HFF-Myc (cell line): ENCODE measurements around the gene OPN4.

Experiments used
- DNase-seq: peaks from one replicate; pipeline ENCODE4 v3.0.0-alpha.2; 2011; ENCODE audit warnings: low read depth; ENCODE audit errors: extremely low read depth
- H3K4me3 ChIP-seq: replicated peaks from 2 replicates; pipeline ENCODE4 v1.5.1; 2011; ENCODE audit warnings: low read depth, mild to moderate bottlenecking, control low read depth, low read length
- TF ChIP-seq, protein P1 (sequence below): IDR thresholded peaks from 2 replicates; pipeline ENCODE4 v1.5.1; 2012; ENCODE audit warnings: mild to moderate bottlenecking, low read depth, low read length, control low read depth; ENCODE audit errors: missing control alignments

Gene OPN4

DNA sequence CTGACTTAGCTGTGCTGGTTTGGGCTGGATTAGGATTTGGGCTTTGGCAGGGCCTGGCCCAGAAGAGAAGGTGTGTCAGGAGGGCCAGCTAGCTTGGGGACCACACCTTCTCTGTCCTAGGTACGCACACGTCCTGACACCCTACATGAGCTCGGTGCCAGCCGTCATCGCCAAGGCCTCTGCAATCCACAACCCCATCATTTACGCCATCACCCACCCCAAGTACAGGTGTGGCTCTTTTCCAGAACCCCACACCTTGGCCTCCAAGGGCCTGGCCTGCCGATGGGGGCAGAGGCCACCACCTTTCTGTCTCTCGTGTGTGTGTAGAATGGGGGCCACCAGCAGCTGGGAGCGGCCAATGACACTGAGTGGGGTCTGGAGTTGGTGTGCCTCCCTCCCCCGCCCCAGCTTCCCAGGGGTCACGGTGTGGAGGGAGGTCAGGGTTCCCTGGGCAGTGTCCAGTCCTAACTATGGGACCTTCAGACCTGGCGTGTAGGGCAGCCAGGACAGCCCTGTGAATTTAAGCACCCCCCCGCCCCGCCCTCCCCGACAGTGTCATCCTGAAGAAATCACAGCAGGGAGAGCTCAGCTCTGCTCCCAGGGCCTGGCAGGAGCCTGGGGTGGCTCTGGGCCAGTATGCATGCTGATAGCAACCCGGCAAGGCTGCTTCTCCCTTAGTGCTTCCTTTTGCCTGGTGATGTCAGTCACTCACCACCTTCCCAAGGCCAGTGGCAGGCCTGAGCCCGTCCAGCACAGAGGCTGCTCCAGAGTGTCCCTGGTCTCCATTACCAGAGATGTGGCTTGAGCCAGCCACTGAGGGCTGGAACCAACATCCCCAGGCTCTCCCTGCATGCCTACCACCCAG lies 7.0 kb downstream of the OPN4 start:
- TF ChIP-seq, protein P1, sequence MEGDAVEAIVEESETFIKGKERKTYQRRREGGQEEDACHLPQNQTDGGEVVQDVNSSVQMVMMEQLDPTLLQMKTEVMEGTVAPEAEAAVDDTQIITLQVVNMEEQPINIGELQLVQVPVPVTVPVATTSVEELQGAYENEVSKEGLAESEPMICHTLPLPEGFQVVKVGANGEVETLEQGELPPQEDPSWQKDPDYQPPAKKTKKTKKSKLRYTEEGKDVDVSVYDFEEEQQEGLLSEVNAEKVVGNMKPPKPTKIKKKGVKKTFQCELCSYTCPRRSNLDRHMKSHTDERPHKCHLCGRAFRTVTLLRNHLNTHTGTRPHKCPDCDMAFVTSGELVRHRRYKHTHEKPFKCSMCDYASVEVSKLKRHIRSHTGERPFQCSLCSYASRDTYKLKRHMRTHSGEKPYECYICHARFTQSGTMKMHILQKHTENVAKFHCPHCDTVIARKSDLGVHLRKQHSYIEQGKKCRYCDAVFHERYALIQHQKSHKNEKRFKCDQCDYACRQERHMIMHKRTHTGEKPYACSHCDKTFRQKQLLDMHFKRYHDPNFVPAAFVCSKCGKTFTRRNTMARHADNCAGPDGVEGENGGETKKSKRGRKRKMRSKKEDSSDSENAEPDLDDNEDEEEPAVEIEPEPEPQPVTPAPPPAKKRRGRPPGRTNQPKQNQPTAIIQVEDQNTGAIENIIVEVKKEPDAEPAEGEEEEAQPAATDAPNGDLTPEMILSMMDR: no peak
- no peak overlapping the region for H3K4me3 ChIP-seq
- DNase-seq: no peak

DNA sequence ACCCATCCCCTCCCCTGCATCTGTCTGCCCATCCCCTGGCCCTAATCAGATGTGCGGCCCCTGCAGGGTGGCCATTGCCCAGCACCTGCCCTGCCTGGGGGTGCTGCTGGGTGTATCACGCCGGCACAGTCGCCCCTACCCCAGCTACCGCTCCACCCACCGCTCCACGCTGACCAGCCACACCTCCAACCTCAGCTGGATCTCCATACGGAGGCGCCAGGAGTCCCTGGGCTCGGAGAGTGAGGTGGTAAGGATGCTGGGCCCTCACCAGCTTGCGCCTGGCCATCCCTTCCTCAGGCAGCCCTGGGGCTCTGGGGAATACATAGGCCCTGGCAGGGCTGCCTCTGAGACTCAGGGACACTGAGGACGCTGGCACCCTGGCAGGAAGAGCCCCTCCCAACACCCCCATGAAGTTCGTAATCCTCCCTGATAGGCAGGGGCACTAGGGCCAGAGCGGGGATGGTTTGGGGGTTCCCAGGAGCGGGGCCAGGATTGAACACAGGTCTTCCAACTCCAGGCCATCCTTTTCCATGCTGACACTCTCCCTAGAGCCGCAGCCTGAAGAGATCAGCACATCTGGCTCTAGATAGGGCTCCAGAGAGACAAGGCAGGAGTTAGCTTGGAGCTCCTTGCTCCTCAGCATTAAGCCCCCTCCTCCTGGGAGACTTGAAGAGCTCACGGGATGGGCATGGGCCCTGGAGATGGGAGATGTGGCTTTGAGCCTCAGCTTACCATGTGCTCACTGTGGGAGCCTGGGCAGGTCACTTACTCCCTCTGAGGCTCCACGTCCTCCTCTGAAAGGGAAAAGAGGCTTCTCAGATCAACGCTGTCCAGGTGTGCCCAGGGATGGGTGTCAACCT lies 8.1 kb downstream of the OPN4 start:
- no peak overlapping the region for H3K4me3 ChIP-seq
- DNase-seq: no peak
- TF ChIP-seq, protein P1: no peak

DNA sequence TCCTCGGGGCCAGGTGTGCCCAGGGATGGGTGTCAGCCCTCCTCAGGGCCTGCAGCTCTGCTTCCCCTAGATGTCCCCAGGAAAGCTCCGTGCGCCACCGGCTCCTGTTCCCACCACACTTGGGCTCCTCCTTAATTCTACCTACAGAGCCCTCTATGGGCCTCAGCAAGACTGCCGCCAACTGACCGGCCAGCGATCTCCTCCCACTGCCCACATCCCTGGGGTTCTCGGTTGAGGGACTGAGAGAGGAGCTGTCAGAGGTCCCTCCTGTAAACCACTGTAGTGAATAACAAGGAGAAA lies 8.6 kb downstream of the OPN4 start:
- TF ChIP-seq, protein P1: no peak
- DNase-seq: no peak
- no peak overlapping the region for H3K4me3 ChIP-seq

DNA sequence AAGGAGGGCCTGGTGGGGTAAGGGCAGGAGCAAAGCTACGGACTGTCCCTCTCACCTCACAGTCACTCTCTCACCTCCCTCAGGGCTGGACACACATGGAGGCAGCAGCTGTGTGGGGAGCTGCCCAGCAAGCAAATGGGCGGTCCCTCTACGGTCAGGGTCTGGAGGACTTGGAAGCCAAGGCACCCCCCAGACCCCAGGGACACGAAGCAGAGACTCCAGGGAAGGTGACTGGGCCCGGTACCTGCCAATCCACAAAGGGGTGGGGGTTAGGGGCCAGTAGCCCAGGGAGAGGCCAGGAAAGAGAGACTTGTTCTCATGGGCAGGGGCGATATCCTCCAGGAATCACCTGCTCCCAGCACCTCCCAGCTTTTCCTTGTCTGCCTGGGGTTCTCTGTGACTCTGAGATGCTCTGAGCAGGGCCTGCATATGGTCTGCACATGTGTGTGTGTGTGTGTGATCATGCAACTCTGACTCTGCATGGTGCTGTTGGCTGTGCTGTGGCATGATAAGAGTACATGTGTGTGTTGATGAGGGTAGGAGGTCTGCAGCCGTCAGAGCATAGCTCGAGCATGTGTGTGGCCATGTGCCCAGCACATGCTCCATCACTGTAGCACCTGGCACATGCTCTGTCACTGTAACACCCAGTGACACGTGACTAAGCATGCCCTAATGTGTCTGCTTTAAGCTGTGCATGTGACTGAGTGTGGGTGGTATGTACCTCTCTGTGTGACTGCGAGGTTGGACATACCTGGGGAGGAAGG lies 9.4 kb downstream of the OPN4 start:
- H3K4me3 ChIP-seq: no peak overlapping the region
- no peak for DNase-seq
- TF ChIP-seq, protein P1: no peak

DNA sequence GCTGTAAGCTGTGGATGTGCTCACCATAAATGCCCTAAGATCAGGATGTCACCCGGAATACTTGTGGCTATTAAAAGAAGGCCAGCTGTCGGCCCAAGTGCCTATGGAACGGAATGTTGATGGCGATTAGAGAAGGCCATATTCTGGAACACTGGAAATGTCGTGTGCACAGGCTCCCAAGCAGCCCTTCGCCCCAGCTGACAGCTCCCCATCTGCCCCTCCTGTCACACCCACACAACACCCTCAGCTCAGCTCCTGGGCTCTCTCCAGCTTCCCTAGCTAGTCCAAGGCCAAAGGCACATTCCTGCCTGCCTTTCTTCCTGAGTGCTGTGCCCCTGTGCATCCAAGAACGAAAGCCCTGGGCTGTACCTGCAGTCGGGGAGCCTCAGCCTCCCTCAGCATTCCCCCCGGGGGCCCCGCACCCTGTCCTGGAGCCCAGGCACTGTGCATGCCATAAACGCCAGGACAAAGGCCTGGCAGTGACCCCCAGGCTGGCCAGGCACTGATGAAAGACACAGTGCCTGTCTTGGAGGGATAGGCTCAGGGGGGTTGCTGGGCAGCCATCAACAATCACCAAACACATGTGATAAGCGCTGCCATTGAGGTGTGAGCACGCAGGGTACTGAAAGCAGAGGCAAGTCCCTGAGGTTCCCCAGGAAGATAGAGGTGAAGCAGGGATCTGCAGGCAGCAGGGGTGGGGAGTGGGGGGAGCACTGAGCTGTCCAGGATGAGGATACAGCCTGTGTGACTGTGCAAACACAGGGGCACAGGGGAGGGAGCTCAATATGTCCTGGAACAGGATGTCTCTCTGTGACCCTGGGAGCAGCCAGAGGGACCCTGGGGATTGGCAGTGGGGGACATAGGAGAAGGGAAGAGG lies 10.2 kb downstream of the OPN4 start:
- DNase-seq: no peak
- TF ChIP-seq, protein P1: no peak
- H3K4me3 ChIP-seq: no peak overlapping the region

DNA sequence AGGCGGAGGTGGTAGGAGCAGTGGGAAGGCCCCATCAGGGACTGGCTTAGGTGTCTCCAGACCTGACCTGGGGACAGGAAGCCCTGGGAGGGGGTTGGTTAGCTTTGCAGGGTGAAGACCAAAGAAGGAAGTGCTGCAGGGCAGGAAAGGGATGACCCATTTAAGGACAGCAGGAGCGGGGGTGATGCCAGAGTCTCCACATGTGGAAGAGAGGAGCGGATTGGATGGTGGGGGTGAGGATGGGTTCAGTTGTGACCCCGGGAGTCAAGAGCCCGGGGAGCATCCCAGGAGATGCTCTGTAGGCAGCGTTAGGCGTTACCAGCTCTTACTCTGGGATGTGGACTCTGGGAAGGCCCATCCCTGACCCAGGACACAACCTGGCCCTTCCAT lies 10.9 kb downstream of the OPN4 start:
- DNase-seq: no peak
- TF ChIP-seq, protein P1: no peak
- H3K4me3 ChIP-seq: no peak overlapping the region
